Astrocyte of the cerebellum (primary cell): ENCODE results near the gene PRSS22.
A peak's percentile ranks its signal among the peaks of the same experiment; 100 is the strongest.

Experiments used
- DNase-seq: peaks from one replicate; pipeline ENCODE4 v3.0.0-alpha.2; 2011; ENCODE audit warnings: low read depth
- H3K4me3 ChIP-seq: 2 replicates; pipeline ENCODE4 v1.5.1; 2011; ENCODE audit warnings: mild to moderate bottlenecking, low read depth, low read length, moderate library complexity
- CTCF ChIP-seq: IDR thresholded peaks from 2 replicates; pipeline ENCODE4 v1.5.1; 2012; ENCODE audit warnings: low read length, low read depth, moderate library complexity, mild to moderate bottlenecking; ENCODE audit errors: missing control alignments
- in situ Hi-C: cut with HindIII; loops from 2 replicates; pipeline ENCODE4 v1.10.0; 2017; ENCODE audit warnings: low sequenced_read_pairs

Gene PRSS22

GRCh38 chr16:2852731-2853507 lies 5.1 kb downstream of the PRSS22 start:
- no peak overlapping the region for H3K4me3 ChIP-seq
- DNase-seq, result no peak
- no peak for TF ChIP-seq CTCF
- in situ Hi-C loops, result no loop called here

- TF ChIP-seq CTCF, result no peak
- no peak for DNase-seq
- H3K4me3 ChIP-seq, result no peak overlapping the region
- in situ Hi-C loops, result no loop called here
Measured at GRCh38 chr16:2852003-2852730, 5.8 kb downstream of the PRSS22 start.

- no peak overlapping the region for H3K4me3 ChIP-seq
- no peak for TF ChIP-seq CTCF
- in situ Hi-C loops, result no loop called here
- no peak for DNase-seq
Measured at GRCh38 chr16:2848933-2849725, 8.8 kb downstream of the PRSS22 start.

GRCh38 chr16:2846511-2847310 lies 11.3 kb downstream of the PRSS22 start:
- no peak overlapping the region for H3K4me3 ChIP-seq
- in situ Hi-C loops, result no loop called here
- peak; percentile 5 for DNase-seq
- TF ChIP-seq CTCF, result no peak

GRCh38 chr16:2845116-2845515 lies 12.9 kb downstream of the PRSS22 start:
- in situ Hi-C loops, result no loop called here
- no peak for TF ChIP-seq CTCF

GRCh38 chr16:2843526-2843925 lies 14.4 kb downstream of the PRSS22 start:
- in situ Hi-C loops, result no loop called here
- DNase-seq, result no peak
- no peak for TF ChIP-seq CTCF
- no peak overlapping the region for H3K4me3 ChIP-seq

More at GRCh38 chr16:2845116-2845515, 12.9 kb downstream of the PRSS22 start:
- no peak for DNase-seq
- H3K4me3 ChIP-seq, result no peak overlapping the region
